NT2/D1 (cell line): ENCODE data around the gene TP53I11.

Experiments used
- SUZ12 ChIP-seq: IDR thresholded peaks from 2 replicates; pipeline ENCODE4 v1.6.1; 2011; ENCODE audit not compliant: insufficient read length, insufficient read depth; ENCODE audit errors: extremely low read depth
- ZNF274 ChIP-seq: IDR thresholded peaks from 2 replicates; pipeline ENCODE4 v1.6.1; 2011; ENCODE audit warnings: mild to moderate bottlenecking, low read depth, low read length

DNA sequence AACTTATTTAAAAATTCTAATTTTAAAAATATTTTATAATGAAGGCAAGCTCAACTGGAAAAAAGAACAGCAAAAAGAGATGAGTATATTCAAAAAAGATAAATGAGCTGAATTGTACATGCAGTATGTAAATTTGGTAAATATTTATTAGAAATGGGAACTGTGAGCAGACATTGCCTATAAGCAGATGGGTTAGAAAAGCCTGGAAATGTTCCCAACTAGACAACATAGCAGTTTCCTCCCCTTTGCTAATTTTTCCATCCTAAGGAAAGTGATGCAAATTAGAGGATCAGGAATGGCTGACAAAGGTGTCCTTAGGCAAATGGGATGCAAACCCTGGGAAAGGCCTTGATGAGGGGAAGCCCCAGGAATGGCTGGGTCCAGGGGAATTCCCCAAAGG lies 37.2 kb downstream of the TP53I11 start:
- no peak for TF ChIP-seq ZNF274
- no peak for TF ChIP-seq SUZ12
